OCI-LY3 (cell line): ENCODE data around the gene PTGDR.

ENCODE experiments used
- H2AFZ ChIP-seq: fragments of 200-600, 300-600 bp; shearing (Covaris generic); 2 replicates; pipeline ENCODE4 v1.6.0; 2014; ENCODE audit warnings: antibody characterized with exemption, low read depth, low read length
- H3K27ac ChIP-seq: fragments of 200-600, 300-600 bp; sonication (generic); 2 replicates; pipeline ENCODE4 v1.5.1; 2014; ENCODE audit warnings: mild to moderate bottlenecking, low read length, moderate library complexity, mixed read lengths
- H3K27me3 ChIP-seq: fragments of 200-600, 300-600 bp; sonication (generic); 2 replicates; pipeline ENCODE4 v1.6.1; 2014; ENCODE audit warnings: low read depth, low read length, mixed read lengths
- H3K36me3 ChIP-seq: fragments of 200-600, 300-600 bp; sonication (generic); replicated peaks from 2 replicates; pipeline ENCODE3; 2014; ENCODE audit warnings: low read depth, low read length, mixed read lengths
- H3K4me1 ChIP-seq: fragments of 300-600, 200-600 bp; sonication (generic); 2 replicates; pipeline ENCODE4 v1.6.1; 2014; ENCODE audit warnings: low read length, mixed read lengths
- H3K4me2 ChIP-seq: fragments of 200-600, 300-600 bp; sonication (generic); 2 replicates; pipeline ENCODE4 v1.6.1; 2014; ENCODE audit warnings: low read length, mixed read lengths
- H3K4me3 ChIP-seq: fragments of 300-600, 200-600 bp; sonication (generic); 2 replicates; pipeline ENCODE4 v1.5.1; 2014; ENCODE audit warnings: antibody characterized with exemption, mild to moderate bottlenecking, low read length, moderate library complexity
- H3K79me2 ChIP-seq: fragments of 300-600, 200-600 bp; shearing (Covaris generic); 2 replicates; pipeline ENCODE4 v1.6.1; 2014; ENCODE audit warnings: mild to moderate bottlenecking, low read length, mixed read lengths
- H3K9ac ChIP-seq: fragments of 300-600, 200-600 bp; shearing (Covaris generic); 2 replicates; pipeline ENCODE4 v1.6.0; 2014; ENCODE audit warnings: mild to moderate bottlenecking, low read length, moderate library complexity
- H3K9me3 ChIP-seq: fragments of 200-600, 300-600 bp; shearing (Covaris generic); 2 replicates; pipeline ENCODE4 v1.6.1; 2014; ENCODE audit warnings: low read length, mixed read lengths; ENCODE audit not compliant: insufficient read depth
- H4K20me1 ChIP-seq: fragments of 200-600, 300-600 bp; sonication (generic); 2 replicates; pipeline ENCODE4 v1.6.1; 2016; ENCODE audit warnings: low read length, mixed read lengths; ENCODE audit not compliant: insufficient read depth
- EZH2phosphoT487 ChIP-seq: fragments of 200-600 bp; shearing (Covaris generic); IDR thresholded peaks from 2 replicates; pipeline ENCODE4 v1.6.1; 2018; ENCODE audit warnings: antibody characterized with exemption, mixed run types, low read depth
- TF ChIP-seq, protein P1 (sequence below): fragments of 200-600, 300-600 bp; sonication (generic); IDR thresholded peaks from 2 replicates; pipeline ENCODE4 v1.5.1; 2014; ENCODE audit warnings: antibody characterized with exemption, low read length, low read depth

Gene PTGDR

DNA sequence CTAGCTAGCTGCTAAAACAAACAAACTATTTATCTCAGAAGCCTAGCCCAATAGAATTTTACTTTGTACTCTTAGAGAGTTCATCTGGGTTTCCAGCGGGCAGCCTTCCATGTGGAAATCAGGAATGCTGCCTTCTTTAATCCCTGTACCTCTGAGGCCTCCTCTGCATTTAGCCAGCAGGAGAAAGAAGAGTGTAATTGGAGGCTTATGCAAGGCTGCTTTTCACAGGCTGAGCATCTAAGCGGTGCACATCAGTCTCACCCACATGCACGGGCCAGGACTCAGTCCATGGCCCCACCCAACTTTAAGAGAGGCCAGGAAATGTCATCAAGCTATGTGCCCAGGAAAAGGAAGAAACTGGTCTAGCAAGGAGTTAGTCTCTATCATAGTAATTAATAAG, 14.0 kb upstream of the PTGDR start:
- H3K4me1 ChIP-seq: peaks cover 34% of the 10 kb centered on the region

GRCh38 chr14:52254086-52254485, 13.4 kb upstream of the PTGDR start:
- Histone ChIP-seq H3K9ac (no peak overlapping the region), H3K79me2 (no peaks in the 10 kb centered on the region), H3K36me3 (no peaks in the 10 kb centered on the region), H2AFZ (no peak overlapping the region), H3K4me2 (no peak overlapping the region), H3K9me3 (no peaks in the 10 kb centered on the region), H3K4me1 (peaks cover 34% of the 10 kb centered on the region), H4K20me1 (no peaks in the 10 kb centered on the region), H3K27me3 (no peaks in the 10 kb centered on the region), H3K4me3 (no peak overlapping the region), H3K27ac (no peak overlapping the region)
- no peak for TF ChIP-seq EZH2phosphoT487

More for the DNA sequence above, 14.0 kb upstream of the PTGDR start:
- no peak overlapping the region for H2AFZ ChIP-seq
- H3K79me2 ChIP-seq: no peaks in the 10 kb centered on the region
- no peaks in the 10 kb centered on the region for H3K27me3 ChIP-seq
- H3K4me3 ChIP-seq: no peak overlapping the region
- H3K36me3 ChIP-seq: peaks cover under 1% of the 10 kb centered on the region
- H3K4me2 ChIP-seq: no peak overlapping the region
- TF ChIP-seq, protein P1, sequence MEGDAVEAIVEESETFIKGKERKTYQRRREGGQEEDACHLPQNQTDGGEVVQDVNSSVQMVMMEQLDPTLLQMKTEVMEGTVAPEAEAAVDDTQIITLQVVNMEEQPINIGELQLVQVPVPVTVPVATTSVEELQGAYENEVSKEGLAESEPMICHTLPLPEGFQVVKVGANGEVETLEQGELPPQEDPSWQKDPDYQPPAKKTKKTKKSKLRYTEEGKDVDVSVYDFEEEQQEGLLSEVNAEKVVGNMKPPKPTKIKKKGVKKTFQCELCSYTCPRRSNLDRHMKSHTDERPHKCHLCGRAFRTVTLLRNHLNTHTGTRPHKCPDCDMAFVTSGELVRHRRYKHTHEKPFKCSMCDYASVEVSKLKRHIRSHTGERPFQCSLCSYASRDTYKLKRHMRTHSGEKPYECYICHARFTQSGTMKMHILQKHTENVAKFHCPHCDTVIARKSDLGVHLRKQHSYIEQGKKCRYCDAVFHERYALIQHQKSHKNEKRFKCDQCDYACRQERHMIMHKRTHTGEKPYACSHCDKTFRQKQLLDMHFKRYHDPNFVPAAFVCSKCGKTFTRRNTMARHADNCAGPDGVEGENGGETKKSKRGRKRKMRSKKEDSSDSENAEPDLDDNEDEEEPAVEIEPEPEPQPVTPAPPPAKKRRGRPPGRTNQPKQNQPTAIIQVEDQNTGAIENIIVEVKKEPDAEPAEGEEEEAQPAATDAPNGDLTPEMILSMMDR: no peak
- TF ChIP-seq EZH2phosphoT487: no peak
- H3K27ac ChIP-seq: no peak overlapping the region
- H4K20me1 ChIP-seq: no peaks in the 10 kb centered on the region
- H3K9ac ChIP-seq: no peak overlapping the region
- peaks cover under 1% of the 10 kb centered on the region; the same call in 1 of the 2 replicates for H3K9me3 ChIP-seq

DNA sequence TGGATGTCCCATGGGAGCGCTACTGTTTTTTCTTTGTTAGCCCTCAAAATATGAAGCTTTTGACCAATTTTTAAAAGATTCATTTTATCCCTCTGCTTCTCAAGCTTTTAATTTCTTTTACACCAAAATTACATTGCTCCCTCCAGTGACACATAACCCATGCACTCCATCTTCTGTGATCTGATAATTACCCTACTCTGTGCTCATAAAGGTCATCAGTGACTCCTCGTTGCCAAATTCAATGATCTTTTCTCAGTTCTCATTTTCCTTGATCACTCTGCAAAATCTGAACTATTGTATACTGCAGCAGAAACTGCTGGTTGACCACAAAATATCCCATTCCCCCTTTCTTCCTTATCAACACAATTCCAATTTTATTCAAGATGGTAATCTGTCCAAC, 8.7 kb upstream of the PTGDR start:
- Histone ChIP-seq H3K36me3 (no peaks in the 10 kb centered on the region), H2AFZ (no peak overlapping the region), H3K27me3 (no peaks in the 10 kb centered on the region), H3K9me3 (no peaks in the 10 kb centered on the region), H3K9ac (no peak overlapping the region), H3K79me2 (no peaks in the 10 kb centered on the region), H3K4me1 (peaks cover 31% of the 10 kb centered on the region), H3K4me2 (no peak overlapping the region), H3K4me3 (no peak overlapping the region), H4K20me1 (no peaks in the 10 kb centered on the region), H3K27ac (no peak overlapping the region)
- TF ChIP-seq, protein P1: no peak
- TF ChIP-seq EZH2phosphoT487: no peak

DNA sequence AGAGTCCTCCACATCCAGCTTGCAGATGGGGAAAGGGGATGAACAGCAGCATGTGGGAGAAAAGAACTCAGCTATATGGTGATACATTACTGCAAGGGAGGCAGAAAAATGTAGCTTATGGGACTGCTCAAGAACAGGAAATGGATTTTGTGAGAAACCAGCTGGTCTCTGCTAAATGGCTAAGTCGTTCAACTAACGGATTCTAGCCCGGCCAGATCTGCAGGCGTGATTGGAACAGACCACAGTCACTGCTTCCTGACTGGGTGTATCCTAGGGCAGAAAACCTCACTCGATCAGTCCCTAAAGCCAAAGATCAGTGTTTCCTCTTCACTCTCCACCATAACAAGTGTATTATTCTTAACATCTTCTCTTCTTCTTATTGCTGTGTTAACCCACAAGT, 8.1 kb upstream of the PTGDR start:
- no peak overlapping the region for H3K27ac ChIP-seq
- H3K4me2 ChIP-seq: no peak overlapping the region
- no peaks in the 10 kb centered on the region for H3K9me3 ChIP-seq
- H4K20me1 ChIP-seq: no peaks in the 10 kb centered on the region
- H3K27me3 ChIP-seq: no peaks in the 10 kb centered on the region
- H2AFZ ChIP-seq: no peak overlapping the region
- TF ChIP-seq EZH2phosphoT487: no peak
- TF ChIP-seq, protein P1: no peak
- no peak overlapping the region for H3K9ac ChIP-seq
- no peaks in the 10 kb centered on the region for H3K79me2 ChIP-seq
- H3K4me3 ChIP-seq: no peak overlapping the region
- H3K4me1 ChIP-seq: peaks cover 31% of the 10 kb centered on the region
- no peaks in the 10 kb centered on the region for H3K36me3 ChIP-seq
